Measurements from ENCODE around the gene GALNT17. TPM values are rescaled to one million over a fixed set of nuclear protein-coding genes. Genes with fewer than 3 reads are reported as not detected.
"Not testable (repeated sequence)": the region's sequence is repeated elsewhere in the genome, so short reads cannot be mapped to it uniquely, and the experiment has no call there.

GALNT17 gene
- polyA plus RNA-seq, 1 experiment = not detected

DNA sequence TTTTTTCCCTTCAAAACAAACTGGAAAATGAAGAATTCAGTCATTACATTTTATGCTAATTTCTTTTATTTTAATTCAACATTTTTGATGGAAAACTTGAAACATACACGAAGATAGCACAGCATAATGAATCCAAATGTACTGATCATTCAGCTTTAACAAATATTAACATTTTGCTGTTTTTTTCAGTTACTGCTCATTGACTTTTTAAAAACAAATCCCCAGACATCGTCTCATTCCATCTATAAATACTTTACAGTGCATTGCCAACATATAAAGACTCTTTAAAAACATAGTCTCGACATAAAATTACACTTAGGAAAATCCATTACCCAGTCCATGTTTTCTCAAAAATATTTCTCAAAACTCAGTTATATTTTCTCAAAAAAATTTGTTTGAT is 452.3 kb downstream of the GALNT17 start:
- ChIA-PET POLR2A (no interaction called here), CTCF (no interaction called here)
- DNase-seq (ENCODE audit: low read depth, low spot score) = no peak
- Histone ChIP-seq H3K27ac (ENCODE audit: low read depth, low read length) (no peak overlapping the region), H3K4me3 (ENCODE audit: low read depth, low read length) (no peak overlapping the region), H3K9me3 (ENCODE audit: control insufficient read depth, insufficient read depth, low read length) (peaks cover 11% of the 10 kb centered on the region), H3K27me3 (ENCODE audit: control insufficient read depth, insufficient read depth, low read length) (no peaks in the 10 kb centered on the region)
- no peak for TF ChIP-seq CTCF (IDR thresholded peaks at IDR 0.05; ENCODE audit: low read depth, low read length)

DNA sequence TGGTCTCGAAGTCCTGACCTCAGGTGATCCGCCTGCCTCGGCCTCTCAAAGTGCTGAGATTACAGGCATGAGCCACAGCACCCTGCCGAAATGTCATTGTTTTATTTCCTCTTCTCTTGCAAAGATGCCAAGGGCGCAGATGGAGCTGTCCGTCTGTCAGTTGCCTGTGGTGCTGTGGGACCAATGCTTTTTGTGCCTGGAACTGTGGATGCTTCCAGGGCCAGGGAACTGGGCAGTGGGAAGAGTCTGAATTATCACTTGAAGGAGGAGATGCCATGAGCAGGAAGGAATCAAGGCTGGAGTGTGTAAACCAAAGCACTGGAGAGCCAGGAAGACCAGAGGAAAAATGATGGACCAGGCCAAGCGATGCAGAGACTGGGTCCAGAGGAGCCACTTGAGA is 459.9 kb downstream of the GALNT17 start:
- Histone ChIP-seq H3K9me3 (ENCODE audit: control insufficient read depth, insufficient read depth, low read length) (peaks cover 29% of the 10 kb centered on the region), H3K27ac (ENCODE audit: low read depth, low read length) (no peak overlapping the region), H3K27me3 (ENCODE audit: control insufficient read depth, insufficient read depth, low read length) (no peaks in the 10 kb centered on the region), H3K4me3 (ENCODE audit: low read depth, low read length) (no peak overlapping the region)
- ChIA-PET POLR2A (no interaction called here), CTCF (no interaction called here)
- no peak for TF ChIP-seq CTCF (IDR thresholded peaks at IDR 0.05; ENCODE audit: low read depth, low read length)
- no peak for DNase-seq (ENCODE audit: low read depth, low spot score)

GRCh38 chr7:71592388-71592787 is 460.4 kb downstream of the GALNT17 start:
- POLR2A ChIA-PET; H3K27ac ChIP-seq (ENCODE audit: low read depth, low read length); CTCF ChIA-PET; H3K27me3 ChIP-seq (ENCODE audit: control insufficient read depth, insufficient read depth, low read length); DNase-seq (ENCODE audit: low read depth, low spot score); H3K4me3 ChIP-seq (ENCODE audit: low read depth, low read length): not testable (repeated sequence)
- H3K9me3 ChIP-seq (ENCODE audit: control insufficient read depth, insufficient read depth, low read length) = peaks cover 31% of the 10 kb centered on the region

DNA sequence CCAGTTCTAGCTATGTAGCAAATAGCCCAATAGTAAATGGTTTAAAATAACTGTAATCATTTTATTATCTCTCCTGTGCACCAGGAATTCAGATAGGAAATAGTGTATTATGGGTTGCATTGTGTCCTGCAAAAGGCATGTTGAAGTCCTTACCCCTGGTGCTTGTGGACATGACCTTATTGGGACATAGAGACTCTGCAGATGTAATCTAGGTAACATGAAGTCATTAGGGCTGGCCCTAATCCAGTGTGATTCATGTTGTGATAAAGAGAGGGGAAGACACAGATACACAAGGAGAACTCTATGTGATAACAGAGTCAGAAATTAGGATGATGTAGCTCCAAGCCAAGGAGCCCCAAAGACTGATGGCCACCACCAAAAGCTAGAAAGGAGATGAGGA is 462.8 kb downstream of the GALNT17 start:
- TF ChIP-seq CTCF (IDR thresholded peaks at IDR 0.05; ENCODE audit: low read depth, low read length) = no peak
- Histone ChIP-seq H3K27ac (ENCODE audit: low read depth, low read length) (no peak overlapping the region), H3K27me3 (ENCODE audit: control insufficient read depth, insufficient read depth, low read length) (no peaks in the 10 kb centered on the region), H3K4me3 (ENCODE audit: low read depth, low read length) (no peak overlapping the region), H3K9me3 (ENCODE audit: control insufficient read depth, insufficient read depth, low read length) (peaks cover 39% of the 10 kb centered on the region)
- DNase-seq (ENCODE audit: low read depth, low spot score) = no peak
- CTCF ChIA-PET = no interaction called here
- POLR2A ChIA-PET = no interaction called here

- POLR2A ChIA-PET = no interaction called here
- DNase-seq (ENCODE audit: low read depth, low spot score) = no peak
- CTCF ChIA-PET = no interaction called here
Measured at GRCh38 chr7:71595176-71595575, 463.2 kb downstream of the GALNT17 start.

More at GRCh38 chr7:71595176-71595575, 463.2 kb downstream of the GALNT17 start:
- TF ChIP-seq CTCF (IDR thresholded peaks at IDR 0.05; ENCODE audit: low read depth, low read length) = no peak
- Histone ChIP-seq H3K27me3 (ENCODE audit: control insufficient read depth, insufficient read depth, low read length) (no peaks in the 10 kb centered on the region), H3K27ac (ENCODE audit: low read depth, low read length) (no peak overlapping the region), H3K9me3 (ENCODE audit: control insufficient read depth, insufficient read depth, low read length) (peaks cover 39% of the 10 kb centered on the region), H3K4me3 (ENCODE audit: low read depth, low read length) (no peak overlapping the region)

All from AG04450 (cell line).